HG03354 (cell line): ENCODE measurements around the gene FKBP2.
A peak's percentile ranks its signal among the peaks of the same experiment; 100 is the strongest.

ENCODE experiments used
- ATAC-seq: cut with Tn5 transposase; IDR thresholded peaks from one replicate; pipeline ENCODE4 v1.9.1; 2021; ENCODE audit warnings: mild to moderate bottlenecking; ENCODE audit not compliant: unreplicated experiment, poor library complexity, severe bottlenecking

The FKBP2 gene

GRCh38 chr11:64259533-64260067 lies 18.7 kb downstream of the FKBP2 start:
- ATAC-seq = no peak

DNA sequence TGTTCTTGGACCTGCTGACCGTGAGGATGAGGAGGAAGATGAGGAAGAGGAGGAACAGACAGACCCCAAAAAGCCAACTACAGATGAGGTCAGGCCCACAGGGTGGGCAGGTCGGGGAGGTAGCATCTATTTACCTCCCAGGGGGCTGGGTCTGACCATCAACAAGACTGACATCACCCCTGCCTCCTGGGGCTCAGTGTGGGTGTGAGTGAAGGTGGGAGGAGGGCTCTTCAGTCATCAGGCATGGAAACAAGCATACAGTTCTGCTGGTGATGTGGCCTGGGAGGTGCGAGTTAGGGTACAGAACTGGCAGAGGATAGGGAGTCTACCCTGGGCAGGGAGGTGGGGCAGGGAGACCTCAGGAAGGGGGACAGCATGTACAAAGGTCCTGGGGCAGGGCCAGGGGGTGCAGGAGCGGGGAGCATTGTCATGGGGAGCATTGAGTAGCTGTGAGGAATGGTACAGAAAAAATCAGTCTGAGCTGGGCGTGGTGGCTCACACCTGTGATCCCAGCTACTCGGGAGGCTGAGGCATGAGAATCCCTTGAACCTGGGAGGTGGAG lies 19.3 kb downstream of the FKBP2 start:
- ATAC-seq = no peak

DNA sequence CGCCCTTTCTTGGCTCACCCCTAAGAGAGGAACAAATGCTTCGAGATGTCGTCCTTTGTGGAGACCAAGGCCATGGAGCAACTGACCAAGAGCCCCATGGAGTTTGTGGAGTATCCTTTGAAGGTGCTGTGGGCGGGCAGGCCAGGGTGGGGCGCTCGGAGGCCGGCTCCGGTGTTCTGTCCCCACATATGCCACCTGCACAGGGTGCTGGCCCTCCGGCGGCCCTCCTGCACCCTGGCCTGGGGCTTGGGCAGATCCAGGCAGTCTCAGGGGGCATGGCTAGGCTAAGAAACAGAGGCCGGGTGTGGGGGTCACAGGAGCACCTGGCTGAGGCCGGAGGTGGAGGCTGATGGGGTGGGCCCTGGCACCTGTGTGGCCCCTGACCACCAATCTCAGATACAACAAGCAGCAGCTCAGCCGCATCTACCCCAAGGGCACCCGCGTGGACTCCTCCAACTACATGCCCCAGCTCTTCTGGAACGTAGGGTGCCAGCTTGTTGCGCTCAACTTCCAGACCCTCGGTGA lies 20.7 kb downstream of the FKBP2 start:
- no peak for ATAC-seq

DNA sequence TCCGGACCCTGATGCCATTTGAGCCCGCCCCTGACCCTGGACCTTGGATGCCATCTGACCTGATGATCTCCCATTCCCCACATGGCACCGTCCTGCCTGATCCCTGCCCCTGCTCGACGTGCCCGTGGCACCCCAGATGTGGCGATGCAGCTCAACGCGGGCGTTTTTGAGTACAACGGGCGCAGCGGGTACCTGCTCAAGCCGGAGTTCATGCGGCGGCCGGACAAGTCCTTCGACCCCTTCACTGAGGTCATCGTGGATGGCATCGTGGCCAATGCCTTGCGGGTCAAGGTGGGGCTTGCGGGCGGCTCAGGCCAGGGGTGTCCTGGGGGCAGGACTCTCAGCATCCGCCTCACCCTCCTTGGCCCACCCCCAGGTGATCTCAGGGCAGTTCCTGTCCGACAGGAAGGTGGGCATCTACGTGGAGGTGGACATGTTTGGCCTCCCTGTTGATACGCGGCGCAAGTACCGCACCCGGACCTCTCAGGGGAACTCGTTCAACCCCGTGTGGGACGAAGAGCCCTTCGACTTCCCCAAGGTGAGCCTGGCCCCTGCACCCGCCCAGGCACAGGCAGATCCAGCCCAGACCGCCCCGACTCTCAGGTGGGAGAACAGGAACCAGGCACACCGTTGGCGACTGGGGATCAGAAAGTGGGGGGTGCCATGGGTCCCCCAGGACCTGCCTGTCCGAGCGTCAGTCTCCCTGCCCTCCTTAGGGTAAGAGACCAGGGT lies 21.5 kb downstream of the FKBP2 start:
- no peak for ATAC-seq

GRCh38 chr11:64263021-64263946 lies 22.4 kb downstream of the FKBP2 start:
- no peak for ATAC-seq

GRCh38 chr11:64263947-64264317 lies 23.0 kb downstream of the FKBP2 start:
- no peak for ATAC-seq

- ATAC-seq = no peak
Observed at GRCh38 chr11:64264371-64264852, 23.5 kb downstream of the FKBP2 start.

GRCh38 chr11:64265176-64266160 lies 24.6 kb downstream of the FKBP2 start:
- ATAC-seq = no peak

DNA sequence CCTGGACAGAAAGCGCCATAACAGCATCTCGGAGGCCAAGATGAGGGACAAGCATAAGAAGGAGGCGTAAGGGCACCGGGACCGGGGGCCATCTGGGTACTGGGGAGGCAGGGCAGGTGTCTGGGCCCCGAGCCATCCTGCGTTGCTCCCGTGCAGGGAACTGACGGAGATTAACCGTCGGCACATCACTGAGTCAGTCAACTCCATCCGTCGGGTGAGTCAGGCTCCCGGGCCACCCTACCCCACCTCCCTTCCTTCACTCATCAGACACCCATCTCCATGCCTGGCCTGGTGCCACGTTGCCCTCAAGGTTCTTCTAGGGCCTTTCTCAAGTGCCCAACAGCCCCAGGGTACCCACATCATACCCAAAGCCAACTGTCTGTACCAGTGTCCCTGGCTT lies 25.4 kb downstream of the FKBP2 start:
- ATAC-seq = no peak

- no peak for ATAC-seq
Observed at GRCh38 chr11:64267207-64267945, 26.5 kb downstream of the FKBP2 start.

DNA sequence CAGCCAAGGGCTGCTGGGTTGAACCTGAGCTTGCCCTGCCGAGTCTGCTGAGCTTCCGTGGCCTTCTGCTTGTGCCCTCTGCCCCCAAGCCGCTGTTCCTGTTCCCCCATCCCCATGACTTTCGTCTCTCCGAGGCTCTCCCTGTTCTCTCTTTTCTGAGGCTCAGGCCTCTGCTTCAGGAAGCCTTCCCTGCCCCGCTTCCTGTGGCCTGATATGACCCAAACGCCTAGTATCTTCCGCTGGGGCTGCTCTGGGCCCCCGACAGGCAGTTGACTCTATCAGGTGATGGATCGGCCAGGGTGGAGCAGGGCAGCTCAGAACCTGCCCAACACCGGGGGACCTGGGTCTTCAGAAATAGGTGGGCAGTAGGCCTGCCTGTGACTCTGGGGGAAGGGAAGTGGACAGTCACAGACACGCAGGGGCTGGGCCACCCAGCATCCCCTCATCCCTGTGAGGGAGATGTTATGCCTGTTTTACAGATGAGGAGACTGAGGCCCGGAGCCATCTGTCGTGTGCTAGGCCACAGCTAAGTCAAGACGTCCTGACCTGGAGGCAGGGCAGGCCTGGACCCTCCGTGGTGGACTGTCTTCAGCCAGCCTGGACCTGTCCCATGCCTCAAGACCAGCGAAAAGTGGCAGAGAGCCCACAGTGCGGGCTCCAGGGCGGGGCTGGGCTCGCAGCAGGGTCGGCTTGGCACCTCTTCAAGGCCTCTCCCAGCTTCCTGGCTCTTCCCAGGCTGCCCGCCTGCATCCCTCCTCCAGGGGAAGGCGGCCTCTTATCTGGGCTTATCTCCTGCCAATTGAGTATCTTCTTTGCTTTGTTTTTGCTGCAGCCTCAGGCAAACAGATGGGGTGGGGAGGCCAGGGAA lies 27.4 kb downstream of the FKBP2 start:
- no peak for ATAC-seq

DNA sequence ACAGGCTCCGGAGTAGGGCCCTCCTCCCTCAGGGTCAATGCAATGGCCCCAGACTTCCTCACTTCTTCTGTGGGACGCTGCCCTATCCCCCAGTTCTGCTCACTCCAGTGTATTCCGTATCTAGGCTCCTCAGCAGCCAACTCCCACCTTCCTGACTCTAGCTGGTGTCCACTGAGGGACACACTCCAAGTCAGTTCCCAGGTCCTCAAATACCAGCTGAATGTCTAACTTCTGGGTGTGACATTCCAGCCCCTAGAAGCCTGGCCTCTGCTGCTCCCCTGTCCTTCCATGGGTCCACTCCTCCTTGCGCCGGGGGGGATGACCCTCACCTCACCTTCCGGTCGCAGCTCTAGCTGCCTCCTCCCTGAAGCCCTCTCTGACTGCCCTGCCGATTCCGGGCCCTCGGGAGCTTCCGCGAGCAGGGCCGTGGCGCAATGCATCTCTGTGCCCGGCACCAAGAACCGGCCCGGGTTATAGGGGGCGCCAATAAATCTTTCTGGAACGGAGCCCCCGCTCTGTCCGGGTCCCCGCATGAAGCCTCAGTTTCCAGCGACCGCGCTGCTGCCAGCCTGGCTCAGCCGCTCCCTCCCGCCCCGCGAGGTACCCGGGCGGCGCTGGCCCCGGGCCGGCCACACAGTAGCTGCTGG lies 28.1 kb downstream of the FKBP2 start:
- ATAC-seq = peak; percentile 16

- peak; percentile 72 for ATAC-seq
Observed at GRCh38 chr11:64269540-64270220, 28.8 kb downstream of the FKBP2 start.

DNA sequence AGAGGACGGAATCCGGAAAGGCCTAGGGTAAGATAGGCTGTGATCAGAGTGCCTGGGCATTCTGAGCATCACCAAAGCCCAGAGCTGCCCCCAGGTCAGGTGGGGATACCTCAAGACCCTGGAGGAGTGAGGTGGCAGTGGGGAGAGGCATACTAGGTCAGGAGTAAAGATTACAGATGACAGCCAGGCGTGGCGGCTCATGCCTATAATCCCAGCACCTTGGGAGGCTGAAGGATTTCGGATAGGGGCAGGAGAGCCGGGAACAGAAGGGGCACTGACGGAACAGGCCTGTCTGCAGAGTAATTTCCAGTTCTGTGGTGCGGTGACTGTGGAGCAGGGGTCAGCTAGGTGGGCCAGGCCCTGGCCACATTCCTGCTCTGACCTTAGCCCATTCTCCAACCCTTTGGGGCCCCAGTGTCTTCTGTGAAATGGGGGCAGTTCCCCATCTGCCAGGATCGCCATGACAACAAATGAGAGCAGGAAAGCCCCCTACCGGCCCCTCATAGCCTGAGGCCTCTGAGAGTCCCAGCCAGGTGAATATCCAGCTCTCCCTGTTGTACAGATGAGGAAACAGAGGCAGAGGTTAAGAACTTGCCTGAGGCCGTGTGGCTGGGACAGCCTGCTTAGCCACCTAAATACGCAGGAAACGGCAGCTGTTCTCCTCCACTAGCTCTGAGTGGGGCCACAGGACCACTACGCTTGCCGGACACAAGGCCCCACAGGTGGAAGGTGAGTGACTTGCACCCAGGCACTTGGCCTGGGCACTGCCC lies 34.3 kb downstream of the FKBP2 start:
- no peak for ATAC-seq

DNA sequence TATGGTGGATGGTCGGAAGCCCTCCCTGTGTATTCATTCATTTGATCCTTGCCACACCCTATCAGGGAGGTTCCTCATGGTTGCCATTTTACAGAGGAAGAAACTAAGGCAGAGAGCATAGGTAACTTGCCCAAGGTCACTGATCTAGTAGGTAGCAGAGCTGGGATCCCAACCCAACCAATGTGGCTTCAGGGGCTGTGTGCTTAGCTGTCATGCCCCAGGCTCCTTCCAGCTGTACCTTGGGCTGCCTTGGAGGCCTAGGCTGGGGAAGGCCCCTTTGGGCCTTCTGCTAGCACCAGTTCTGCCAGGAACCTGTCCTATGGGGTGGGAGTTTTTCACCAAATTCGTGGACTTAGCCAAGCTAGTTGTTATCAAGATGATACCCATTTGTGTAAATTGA lies 34.9 kb downstream of the FKBP2 start:
- ATAC-seq = no peak
